ENCODE measurements around the gene FXYD7.

Gene FXYD7

DNA sequence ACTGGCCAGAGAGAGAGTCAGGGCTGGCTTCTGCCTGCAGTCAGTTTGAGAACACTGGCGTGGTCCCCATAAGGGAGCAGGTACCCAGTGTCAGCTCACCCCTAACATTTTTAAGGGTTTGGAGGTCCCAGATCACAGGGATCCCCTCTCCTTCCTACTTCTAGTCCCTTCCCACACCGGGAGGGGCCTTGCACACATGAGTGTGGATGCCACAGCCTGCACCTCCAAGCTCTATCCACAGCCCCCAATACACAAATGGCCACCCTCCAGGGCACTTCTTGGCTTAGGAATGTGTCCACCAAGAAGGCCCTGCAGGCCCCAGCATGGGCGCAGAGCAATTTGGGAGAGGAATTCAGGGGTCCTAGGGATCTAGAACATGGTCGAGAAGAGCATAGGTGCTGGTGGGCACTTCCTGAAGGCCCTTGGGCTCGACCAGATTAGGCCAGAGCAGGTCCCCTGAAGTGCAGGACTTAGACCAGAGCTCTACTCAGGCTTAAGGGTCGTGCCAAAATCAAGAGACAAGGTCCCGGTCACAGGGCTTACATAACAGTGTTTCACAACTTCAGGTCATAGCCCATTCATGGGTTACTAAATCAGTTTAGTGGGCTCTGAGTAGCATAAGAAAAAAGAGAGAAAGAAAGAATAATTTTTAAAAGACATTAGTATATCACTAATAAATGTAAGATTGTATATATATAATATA lies 27.5 kb downstream of the FXYD7 start:
- Histone ChIP-seq H3K27ac (no peak overlapping the region), H3K36me3 (peaks cover 74% of the 10 kb centered on the region), H3K27me3 (no peaks in the 10 kb centered on the region), H4K20me1 (no peaks in the 10 kb centered on the region), H3K9me3 (peaks cover 12% of the 10 kb centered on the region), H3K4me3 (no peak overlapping the region), H3K9ac (no peak overlapping the region), H3K4me2 (no peak overlapping the region), H3K4me1 (peaks cover 10% of the 10 kb centered on the region)
- no peak for TF ChIP-seq Cebpa-rat (IDR thresholded peaks at IDR 0.05)

DNA sequence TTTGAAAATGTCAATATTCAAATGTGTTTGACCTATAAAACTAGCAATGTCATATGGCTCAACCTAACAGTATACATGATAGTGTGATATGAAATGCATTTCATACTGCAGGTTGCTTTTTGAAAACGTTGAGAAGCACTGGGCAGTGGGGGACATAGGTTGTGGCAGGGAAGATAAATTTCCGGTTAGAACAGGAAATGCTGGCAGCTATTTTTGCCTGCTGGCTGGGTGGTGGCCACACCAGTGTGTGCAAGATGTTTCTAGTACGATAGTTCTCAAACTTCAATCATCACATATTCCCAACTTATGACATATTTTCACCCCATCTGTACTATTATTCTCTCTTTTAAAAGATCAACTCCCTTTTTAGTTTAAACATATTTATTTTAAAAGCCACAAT lies 28.7 kb downstream of the FXYD7 start:
- Histone ChIP-seq H4K20me1 (no peaks in the 10 kb centered on the region), H3K4me1 (peaks cover 7% of the 10 kb centered on the region), H3K36me3 (peaks cover 62% of the 10 kb centered on the region), H3K27me3 (no peaks in the 10 kb centered on the region), H3K4me3 (no peak overlapping the region), H3K4me2 (no peak overlapping the region), H3K9me3 (no peaks in the 10 kb centered on the region), H3K9ac (no peak overlapping the region), H3K27ac (no peak overlapping the region)
- no peak for TF ChIP-seq Cebpa-rat (IDR thresholded peaks at IDR 0.05)

- no peak overlapping the region for H3K4me3 ChIP-seq
- TF ChIP-seq Cebpa-rat (IDR thresholded peaks at IDR 0.05), result no peak
Measured at GRCh38 chr19:35174226-35174625, 31.2 kb downstream of the FXYD7 start.

DNA sequence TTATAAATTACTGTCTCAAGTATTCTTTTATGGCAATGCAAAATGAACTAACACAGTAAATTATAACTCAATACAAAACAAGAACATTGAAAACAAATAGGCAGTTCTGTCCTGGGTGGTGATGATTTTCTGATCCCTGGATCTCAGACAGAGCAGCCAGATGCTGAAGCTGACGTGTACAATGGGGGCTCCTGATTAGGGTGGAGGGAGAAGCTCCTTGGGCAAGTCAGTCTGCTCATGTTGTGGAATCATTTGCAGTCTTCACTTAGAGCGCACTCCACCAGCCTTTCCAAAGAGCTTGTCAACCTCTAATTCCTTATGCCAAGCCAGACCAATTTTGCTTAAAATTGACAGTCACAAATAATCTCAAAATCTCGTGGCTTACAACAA lies 33.1 kb downstream of the FXYD7 start:
- Histone ChIP-seq H3K9ac (no peak overlapping the region), H3K9me3 (peaks cover 9% of the 10 kb centered on the region), H3K36me3 (peaks cover 20% of the 10 kb centered on the region), H3K4me3 (no peak overlapping the region), H3K4me2 (no peak overlapping the region), H4K20me1 (no peaks in the 10 kb centered on the region), H3K27ac (no peak overlapping the region), H3K27me3 (no peaks in the 10 kb centered on the region), H3K4me1 (peaks cover 7% of the 10 kb centered on the region)
- no peak for TF ChIP-seq Cebpa-rat (IDR thresholded peaks at IDR 0.05)

More at GRCh38 chr19:35174226-35174625, 31.2 kb downstream of the FXYD7 start:
- no peaks in the 10 kb centered on the region for H3K27me3 ChIP-seq
- H4K20me1 ChIP-seq, result no peaks in the 10 kb centered on the region
- H3K4me1 ChIP-seq, result no peaks in the 10 kb centered on the region
- H3K36me3 ChIP-seq, result peaks cover 37% of the 10 kb centered on the region
- H3K27ac ChIP-seq, result no peak overlapping the region
- peaks cover 9% of the 10 kb centered on the region for H3K9me3 ChIP-seq
- H3K4me2 ChIP-seq, result no peak overlapping the region
- no peak overlapping the region for H3K9ac ChIP-seq

DNA sequence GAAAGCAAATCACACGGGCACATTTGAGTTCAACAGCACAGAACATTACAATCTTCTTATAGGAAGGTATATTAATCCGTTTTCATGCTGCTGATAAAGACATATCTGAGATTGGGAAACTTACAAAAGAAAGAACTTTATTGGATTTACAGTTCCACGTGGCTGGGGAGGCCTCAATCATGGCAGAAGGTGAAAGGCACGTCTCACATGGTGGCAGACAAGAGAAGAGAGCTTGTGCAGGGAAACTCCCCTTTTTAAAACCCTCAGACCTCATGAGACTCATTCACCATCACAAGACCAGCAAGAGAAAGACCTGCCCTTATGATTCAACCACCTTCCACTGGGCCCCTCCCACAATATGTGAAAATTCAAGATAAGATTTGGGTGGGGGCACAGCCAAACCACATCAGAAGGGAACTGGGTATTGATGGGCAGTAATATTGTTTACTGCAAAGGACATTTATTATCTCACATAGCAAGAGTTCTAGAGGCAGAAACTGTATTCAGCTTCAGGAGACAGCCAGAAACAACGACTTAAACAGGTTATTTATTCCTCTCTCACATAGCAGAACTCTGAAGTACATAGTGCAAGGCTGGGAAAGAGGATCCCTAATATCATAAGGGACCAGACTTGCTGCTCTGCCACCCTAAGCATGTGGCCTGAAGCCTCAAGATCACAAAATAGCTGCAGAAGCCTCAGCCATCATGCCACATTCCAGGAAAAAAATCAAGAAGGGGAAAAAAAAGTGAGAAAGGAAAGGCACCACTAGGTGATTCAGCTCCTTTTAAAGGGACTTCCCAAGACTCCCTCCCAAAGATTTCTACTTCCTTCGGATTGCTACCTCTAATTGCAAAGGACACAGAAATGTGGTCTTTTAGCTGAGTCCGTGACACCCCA lies 34.6 kb downstream of the FXYD7 start:
- Histone ChIP-seq H3K4me3 (no peak overlapping the region), H3K9me3 (peaks cover 9% of the 10 kb centered on the region), H4K20me1 (no peaks in the 10 kb centered on the region), H3K27me3 (no peaks in the 10 kb centered on the region), H3K9ac (no peak overlapping the region), H3K27ac (no peak overlapping the region), H3K4me1 (peaks cover 7% of the 10 kb centered on the region), H3K36me3 (peaks cover 5% of the 10 kb centered on the region), H3K4me2 (no peak overlapping the region)
- TF ChIP-seq Cebpa-rat (IDR thresholded peaks at IDR 0.05), result no peak

GRCh38 chr19:35178701-35179100 lies 35.6 kb downstream of the FXYD7 start:
- no peak overlapping the region for H3K27ac ChIP-seq
- H3K4me3 ChIP-seq, result no peak overlapping the region
- TF ChIP-seq Cebpa-rat (IDR thresholded peaks at IDR 0.05), result no peak
- no peak overlapping the region for H3K4me2 ChIP-seq
- no peaks in the 10 kb centered on the region for H3K27me3 ChIP-seq
- no peak overlapping the region for H3K9ac ChIP-seq
- peaks cover 9% of the 10 kb centered on the region for H3K9me3 ChIP-seq
- peaks cover 7% of the 10 kb centered on the region for H3K4me1 ChIP-seq
- no peaks in the 10 kb centered on the region for H3K36me3 ChIP-seq
- H4K20me1 ChIP-seq, result no peaks in the 10 kb centered on the region

DNA sequence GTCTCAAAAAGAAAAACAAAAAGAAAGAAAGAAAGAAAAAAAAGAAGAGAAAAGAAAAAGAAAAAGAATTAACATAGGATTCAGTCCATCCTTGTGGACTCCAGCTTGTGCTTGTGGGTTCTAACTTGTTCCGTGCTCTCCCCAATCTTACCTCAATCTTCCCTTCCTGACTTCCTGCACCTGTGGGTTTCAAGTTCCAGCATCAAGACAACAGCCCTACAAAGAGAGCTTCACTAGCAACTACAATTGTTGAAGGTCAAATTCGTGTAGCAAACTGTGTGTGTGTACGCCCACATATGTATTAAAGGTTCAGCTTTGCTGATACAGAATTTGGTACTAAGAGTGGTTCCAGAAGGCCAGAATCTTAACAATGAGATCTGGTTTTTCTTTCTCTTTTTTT lies 36.8 kb downstream of the FXYD7 start:
- Histone ChIP-seq H3K4me1 (peaks cover 7% of the 10 kb centered on the region), H3K9me3 (peaks cover 9% of the 10 kb centered on the region), H3K4me3 (no peak overlapping the region), H3K27ac (no peak overlapping the region), H3K27me3 (no peaks in the 10 kb centered on the region), H3K9ac (no peak overlapping the region), H3K4me2 (peak overlapping the region; percentile 17; the same call in 1 of the 2 replicates), H4K20me1 (no peaks in the 10 kb centered on the region), H3K36me3 (no peaks in the 10 kb centered on the region)
- TF ChIP-seq Cebpa-rat (IDR thresholded peaks at IDR 0.05), result no peak

DNA sequence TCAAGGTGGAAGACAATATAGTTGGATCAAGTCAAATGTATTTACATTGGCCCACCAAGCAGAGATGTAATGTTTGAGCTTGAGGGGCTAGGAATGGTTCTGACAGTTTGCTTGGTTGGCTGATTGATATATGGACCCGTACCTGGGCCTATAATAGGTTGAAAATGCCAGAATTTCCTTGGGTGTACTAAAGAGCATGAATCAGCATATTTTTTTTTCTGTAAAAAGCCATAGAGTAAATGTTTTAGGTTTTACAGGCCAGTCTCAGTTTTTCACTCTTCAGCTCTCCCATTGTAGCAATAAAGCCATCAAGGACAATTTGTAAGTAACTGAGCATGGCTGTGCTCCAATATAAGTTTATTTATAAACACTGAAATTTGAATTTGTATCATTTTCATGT lies 38.3 kb downstream of the FXYD7 start:
- H3K27me3 ChIP-seq, result no peaks in the 10 kb centered on the region
- peaks cover 9% of the 10 kb centered on the region for H3K9me3 ChIP-seq
- H3K9ac ChIP-seq, result no peak overlapping the region
- H3K36me3 ChIP-seq, result no peaks in the 10 kb centered on the region
- H3K4me2 ChIP-seq, result no peak overlapping the region
- peaks cover 7% of the 10 kb centered on the region for H3K4me1 ChIP-seq
- no peak overlapping the region for H3K4me3 ChIP-seq
- no peaks in the 10 kb centered on the region for H4K20me1 ChIP-seq
- no peak overlapping the region for H3K27ac ChIP-seq
- TF ChIP-seq Cebpa-rat (IDR thresholded peaks at IDR 0.05), result no peak

- Histone ChIP-seq H3K4me2 (no peak overlapping the region), H4K20me1 (no peaks in the 10 kb centered on the region), H3K9ac (no peak overlapping the region), H3K4me3 (no peak overlapping the region), H3K9me3 (no peaks in the 10 kb centered on the region), H3K36me3 (no peaks in the 10 kb centered on the region), H3K4me1 (peaks cover 7% of the 10 kb centered on the region), H3K27ac (no peak overlapping the region), H3K27me3 (no peaks in the 10 kb centered on the region)
- no peak for TF ChIP-seq Cebpa-rat (IDR thresholded peaks at IDR 0.05)
Measured at GRCh38 chr19:35184267-35184666, 41.2 kb downstream of the FXYD7 start.

DNA sequence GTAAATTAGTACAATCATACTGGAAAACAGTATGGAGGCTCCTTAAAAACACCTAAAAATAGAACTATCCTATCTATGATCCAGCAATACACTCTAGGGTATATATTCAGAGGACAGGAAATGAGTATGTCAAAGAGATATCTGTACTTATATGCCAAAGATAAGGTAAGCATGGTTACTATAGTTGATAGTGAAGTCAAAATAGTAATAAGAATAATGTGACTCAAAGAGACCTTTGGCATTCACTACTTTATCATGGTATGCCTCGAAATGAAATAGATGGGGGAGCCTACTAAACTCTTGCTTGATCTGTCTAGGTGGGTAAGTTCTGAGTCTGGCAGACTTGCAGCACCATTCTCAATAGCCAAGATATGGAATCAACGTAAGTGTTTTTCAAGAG lies 41.8 kb downstream of the FXYD7 start:
- no peak overlapping the region for H3K4me3 ChIP-seq
- H3K9me3 ChIP-seq, result no peaks in the 10 kb centered on the region
- no peak overlapping the region for H3K9ac ChIP-seq
- no peaks in the 10 kb centered on the region for H3K36me3 ChIP-seq
- peaks cover 1% of the 10 kb centered on the region for H3K4me1 ChIP-seq
- H3K27ac ChIP-seq, result no peak overlapping the region
- H4K20me1 ChIP-seq, result no peaks in the 10 kb centered on the region
- H3K27me3 ChIP-seq, result no peaks in the 10 kb centered on the region
- no peak for TF ChIP-seq Cebpa-rat (IDR thresholded peaks at IDR 0.05)
- H3K4me2 ChIP-seq, result no peak overlapping the region

Data from BLaER1 (cell line).